GM18517 (cell line): Measurements from ENCODE around the gene BORCS5.
A peak's percentile ranks its signal among the peaks of the same experiment; 100 is the strongest.
"Not testable (repeated sequence)": the region's sequence is repeated elsewhere in the genome, so short reads cannot be mapped to it uniquely, and the experiment has no call there.

ENCODE experiments used
- ATAC-seq: cut with Tn5 transposase; IDR thresholded peaks from one replicate; pipeline ENCODE4 v1.9.1; 2021; ENCODE audit warnings: mild to moderate bottlenecking, moderate library complexity; ENCODE audit not compliant: unreplicated experiment

The BORCS5 gene

DNA sequence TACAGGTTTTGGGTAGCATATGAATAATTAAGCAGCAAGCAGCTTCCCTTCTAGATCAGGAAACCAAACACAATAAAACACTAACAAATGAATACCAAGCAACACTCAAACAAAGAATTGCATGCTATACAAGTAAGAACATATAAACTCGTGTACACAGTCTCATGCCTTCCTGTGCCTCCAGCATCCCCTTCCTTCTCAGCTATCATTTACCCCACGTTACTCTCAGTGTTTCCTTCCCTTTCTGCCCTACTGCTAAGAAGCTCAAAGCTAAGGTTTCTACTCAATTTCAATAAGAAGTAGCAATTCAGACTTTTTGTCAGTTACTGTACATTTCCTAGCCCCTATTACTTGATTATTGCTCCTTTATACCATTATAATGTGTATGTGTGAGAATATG lies 124.8 kb downstream of the BORCS5 start:
- no peak for ATAC-seq

DNA sequence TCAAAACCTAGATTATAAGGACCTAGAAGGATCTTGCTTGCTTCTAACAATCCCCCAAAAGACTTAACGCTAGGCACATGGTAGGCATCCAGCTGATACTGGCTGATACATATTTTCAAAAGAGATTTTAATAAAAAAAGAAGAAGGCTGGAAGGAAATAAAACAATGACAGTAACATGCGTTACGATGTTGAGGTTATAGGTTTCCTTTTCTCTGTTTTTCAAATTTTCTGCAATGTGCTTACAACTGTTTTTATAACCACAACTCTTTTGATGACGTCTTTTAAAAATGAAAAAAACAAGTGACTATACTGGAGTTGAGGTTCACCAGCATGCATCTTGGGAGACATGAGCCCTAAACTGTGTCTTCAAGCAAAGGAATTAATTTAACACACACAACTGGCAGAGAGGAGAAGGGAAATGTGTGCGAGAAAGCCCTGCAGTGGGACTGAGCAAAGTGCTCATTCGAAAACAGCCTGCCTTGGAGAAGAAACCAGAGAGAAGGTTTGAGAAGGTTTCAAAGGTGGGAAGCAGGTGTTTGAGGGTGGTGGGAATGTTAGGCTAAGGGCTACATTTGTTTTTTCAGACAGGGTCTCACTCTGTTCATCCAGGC lies 125.4 kb downstream of the BORCS5 start:
- ATAC-seq, result no peak

DNA sequence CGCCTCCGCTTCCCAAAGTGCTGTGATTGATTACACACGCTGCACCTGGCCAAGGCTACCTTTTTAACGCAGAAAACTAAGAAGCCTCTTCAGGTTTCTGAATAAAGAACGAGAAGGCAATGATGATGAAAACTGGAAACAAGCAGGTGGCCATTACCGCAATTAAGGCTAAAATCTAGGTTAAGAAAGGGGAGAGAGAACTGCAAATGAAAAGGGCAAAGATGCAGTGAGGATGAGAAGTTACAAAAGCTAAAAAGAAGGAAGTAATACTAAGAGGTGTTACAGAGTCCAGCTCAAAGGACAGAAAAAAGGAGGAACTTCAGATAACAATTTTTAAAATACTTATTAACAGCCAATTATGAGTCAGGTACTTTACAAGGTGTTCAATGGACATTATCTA lies 126.1 kb downstream of the BORCS5 start:
- peak; percentile 55 for ATAC-seq

DNA sequence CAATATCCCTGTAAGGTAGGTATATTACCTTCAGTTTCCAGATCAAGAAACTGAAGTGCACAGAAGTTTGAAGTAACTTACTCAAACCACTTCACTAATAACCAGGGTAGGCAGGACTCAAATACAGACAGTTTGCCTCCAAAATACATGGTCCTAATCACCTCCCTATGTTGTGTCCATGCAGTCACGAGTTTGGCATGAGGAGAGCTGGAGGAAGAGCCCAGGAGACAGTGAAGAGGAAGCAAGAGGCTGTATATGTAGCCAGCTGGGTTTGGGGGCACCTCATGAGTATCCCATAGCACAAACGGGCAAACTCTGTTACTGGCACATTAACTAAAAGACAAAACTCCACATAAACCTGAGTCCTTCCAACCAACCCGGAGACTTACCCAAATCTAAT lies 126.6 kb downstream of the BORCS5 start:
- ATAC-seq, result peak; percentile 15

DNA sequence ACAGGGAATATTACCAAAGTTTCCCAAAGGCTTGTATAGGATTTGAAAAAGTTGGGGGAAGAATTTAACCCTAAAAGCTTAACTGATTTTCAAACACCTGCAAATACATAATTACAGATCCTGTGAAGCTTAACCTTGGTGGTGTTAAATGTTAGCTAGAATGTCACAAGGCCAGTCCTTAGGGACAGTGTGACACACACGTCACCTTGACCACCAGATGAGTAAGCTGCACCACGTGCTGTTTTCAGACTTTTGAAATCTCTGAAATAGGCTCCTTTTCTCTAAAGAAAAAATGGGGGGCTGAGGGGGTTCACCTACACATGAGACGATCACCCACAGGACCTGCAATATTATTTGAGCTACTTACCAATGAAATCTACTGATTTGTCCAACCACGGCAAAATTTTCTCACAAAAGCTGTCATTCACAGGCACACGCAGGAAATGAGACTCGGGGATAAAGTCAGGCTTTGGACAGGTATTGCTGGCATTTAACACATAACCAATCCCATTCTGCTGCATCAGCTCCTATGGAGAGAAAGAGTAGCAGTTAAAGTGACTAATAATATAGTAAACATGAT lies 129.9 kb downstream of the BORCS5 start:
- ATAC-seq, result peak; percentile 79

DNA sequence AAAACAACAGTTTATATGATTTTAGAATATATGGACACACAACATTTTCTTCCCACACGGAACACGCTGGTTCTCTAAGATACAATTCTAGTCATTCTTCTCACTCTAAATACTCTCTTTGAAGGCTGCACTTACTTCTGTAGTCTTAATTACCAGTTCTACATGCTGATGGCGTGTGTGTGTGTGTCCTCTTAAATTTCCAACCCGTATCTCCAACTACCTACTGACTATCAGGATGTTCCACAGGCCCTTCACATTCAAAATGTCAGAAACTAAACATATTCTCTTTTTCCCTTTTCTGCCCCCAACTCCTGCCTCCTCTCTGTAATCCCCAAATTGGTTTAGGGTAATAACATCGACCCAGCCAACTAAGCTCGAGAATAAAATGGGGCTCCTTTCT lies 130.6 kb downstream of the BORCS5 start:
- no peak for ATAC-seq

DNA sequence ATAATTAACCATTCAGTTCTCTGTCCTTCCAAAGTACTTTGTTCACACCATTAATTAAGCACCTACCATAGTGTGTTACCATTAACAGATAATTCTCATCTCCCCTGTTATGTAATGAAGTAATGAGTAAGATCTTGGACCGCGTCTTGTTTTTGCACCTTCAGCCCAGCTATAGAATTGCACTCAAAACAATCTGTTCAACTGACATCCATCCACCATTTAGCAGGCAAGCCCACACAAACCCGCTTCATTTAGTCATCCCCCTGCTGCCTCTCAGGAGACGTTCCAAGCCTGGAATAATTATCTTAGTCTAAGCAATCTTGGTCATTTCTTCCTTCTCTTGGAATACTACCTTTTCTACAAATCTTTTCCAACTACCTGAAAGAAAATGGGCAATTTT lies 131.4 kb downstream of the BORCS5 start:
- ATAC-seq, result no peak

DNA sequence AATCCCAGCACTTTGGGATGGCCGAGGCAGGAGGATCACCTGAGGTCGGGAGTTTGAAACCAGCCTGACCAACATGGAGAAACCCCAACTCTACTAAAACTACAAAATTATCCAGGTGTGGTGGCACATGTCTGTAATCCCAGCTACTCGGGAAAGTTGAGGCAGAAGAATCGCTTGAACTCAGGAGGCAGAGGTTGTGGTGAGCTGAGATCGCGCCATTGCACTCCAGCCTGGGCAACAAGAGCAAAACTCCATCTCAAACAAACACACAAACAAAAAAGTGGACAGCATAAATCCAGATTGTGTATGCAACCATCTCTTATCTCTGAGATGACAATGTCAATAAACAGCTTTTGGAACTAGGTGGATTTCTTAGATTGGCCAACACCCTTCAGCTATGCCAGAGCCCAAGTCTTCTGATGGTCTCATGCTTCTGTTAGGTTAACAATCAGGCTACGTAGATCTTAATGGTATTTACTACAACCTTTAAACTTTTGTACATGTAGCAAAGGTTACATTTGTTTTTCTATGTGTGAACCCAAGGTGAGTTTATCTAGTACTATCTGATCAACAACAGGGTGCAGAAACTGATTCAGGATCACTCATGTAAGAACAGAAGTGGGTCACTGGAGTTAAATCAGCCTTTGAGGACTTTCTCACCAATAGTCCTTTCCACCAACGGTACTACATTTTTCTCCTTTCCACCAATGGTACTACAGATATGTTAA lies 132.1 kb downstream of the BORCS5 start:
- no peak for ATAC-seq

DNA sequence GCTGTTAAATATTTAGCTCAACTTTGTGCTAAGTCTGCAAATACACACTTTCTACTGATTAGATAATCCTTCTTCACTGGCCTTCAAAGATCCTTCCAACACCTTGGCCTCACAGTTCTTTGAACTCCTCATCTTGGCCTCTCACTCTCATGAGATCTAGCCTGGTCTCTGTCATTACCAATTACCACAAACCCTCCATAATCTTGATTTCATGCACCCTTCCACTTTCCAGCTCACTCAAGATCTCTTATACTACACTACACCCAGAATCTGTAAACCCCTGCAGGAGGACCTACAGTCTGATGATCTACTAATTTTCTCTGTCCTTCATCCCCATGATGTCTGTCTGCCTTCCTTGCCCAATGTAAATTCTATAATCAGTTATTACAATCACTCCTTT lies 134.7 kb downstream of the BORCS5 start:
- ATAC-seq, result no peak

DNA sequence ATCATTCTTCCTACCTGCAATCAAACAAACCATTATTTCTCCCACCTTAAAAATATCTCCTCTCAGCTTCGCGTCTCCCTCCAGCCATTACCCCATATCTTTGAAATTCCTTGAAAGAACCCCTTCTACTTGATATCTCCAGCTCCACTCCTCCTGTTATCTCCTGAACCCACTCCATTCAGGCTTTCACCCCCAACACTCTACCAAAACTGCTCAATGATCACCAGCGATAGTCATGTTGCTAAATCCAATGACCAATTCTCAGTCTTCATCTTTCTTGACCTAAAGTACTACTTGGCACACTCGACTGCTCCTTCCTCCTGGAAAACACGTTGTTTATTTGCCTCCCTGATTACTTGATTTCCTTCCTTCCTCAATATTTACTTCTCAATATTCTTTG lies 135.7 kb downstream of the BORCS5 start:
- no peak for ATAC-seq

DNA sequence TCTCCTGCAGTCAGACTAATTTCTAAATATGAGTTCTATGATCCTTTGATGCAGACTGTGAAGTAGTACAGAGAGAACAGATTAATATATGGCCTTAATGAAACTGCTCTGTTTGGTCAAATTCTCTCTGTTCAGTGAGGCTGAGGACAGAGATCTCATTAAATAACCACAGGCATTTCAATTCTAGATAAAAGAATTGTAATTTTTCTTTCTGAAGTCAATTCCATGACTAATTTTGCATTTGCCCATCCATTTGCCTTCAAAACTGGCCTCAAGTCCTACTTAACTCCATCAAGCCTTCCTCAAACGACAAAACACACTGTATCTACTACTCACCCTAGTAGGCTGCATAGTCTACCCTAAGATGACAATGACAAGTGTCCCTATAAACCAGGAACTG lies 138.7 kb downstream of the BORCS5 start:
- no peak for ATAC-seq

DNA sequence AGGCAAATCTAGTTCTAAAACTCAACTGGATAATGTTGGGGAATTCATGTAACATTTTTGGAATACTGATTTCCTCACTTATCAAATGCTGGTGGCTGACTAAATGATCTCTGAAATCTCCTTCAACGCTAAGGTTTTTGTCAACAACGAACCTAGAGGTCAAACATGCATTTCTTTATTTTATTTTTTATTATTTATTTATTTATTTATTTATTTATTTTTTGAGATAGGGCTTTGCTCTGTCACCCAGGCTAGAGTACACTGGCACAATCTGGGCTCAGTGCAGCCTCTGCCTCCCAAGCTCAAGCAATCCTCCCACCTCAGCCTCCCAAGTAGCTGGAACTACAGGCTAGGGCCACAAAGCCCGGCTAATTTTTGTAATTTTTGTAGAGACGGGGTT lies 141.3 kb downstream of the BORCS5 start:
- no peak for ATAC-seq

DNA sequence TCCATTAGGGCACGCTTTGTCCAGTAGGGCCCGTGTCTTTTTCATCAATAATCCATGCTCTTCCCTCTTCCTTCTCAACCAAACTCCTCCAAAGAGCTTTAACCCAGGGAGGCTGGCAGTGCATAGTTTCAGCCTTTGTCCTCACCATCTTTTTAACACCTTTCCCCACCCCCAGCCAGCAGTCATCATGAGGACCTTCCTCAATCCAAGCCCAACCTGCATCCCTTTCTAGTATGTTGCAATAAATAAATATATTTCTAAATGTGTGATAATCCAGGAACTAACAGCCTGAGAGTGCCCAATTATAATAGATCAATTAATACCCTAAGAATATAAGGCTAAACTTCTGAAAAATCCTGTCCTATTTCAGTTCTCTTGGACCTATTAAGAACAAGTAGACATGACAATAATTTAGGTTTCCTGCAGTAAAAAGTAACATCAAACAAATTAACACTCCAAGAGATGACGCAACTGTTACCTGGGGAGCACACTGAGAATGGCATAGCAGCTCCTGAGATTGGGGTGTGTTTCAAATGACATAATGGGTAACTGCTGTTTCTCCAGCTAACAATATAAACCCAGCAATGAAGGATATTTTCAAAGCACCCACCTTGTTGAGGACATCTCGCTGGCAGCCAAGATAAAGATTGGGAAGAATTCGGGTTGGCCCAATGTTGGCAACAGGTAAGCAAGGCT lies 143.2 kb downstream of the BORCS5 start:
- ATAC-seq, result no peak

DNA sequence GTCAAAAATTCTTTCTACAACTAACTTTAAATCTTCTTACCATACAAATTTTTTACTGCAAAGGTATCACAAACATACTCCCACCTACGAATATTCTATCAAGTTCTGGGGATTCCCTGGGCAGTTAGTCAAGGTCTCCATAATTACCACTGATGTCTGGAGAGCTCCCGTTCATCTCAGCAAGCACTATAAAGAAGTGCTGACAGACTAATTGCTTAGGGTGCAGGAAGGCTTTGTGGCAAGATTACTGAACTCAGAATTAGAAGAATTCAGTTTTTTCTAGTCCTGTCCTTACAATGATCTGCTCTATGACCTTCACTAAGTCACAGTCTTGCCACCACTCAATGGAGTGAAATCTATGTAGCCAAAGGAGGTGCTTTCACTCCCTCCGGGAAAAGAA lies 144.2 kb downstream of the BORCS5 start:
- no peak for ATAC-seq

DNA sequence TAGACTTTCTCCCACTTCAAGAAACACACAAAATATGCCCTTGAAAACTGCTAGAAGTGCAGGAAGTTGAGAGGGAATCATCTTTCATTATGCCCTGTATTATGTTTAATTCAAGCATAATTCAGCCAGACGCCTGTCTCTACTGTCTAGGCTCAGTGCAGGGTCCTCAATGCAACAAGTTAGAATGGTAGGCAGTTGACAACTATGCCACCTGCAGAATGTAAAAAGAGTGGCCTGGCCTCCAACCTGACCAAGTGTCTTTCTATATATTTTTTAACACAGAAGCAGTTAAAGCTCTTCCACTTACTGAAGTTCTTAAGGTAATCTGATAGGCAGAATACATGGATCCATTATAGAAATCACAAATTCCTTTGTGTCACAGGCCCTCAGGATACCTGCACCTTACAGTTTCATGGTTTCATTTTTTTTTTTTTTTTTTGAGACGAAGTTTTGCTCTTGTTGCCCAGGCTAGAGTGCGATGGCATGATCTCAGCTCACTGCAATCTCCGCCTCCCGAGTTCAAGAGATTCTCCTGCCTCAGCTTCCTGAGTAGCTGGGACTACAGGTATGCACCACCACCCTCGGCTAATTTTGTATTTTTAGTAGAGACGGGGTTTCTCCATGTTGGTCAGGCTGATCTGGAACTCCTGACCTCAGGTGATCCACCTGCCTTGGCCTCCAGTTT lies 145.4 kb downstream of the BORCS5 start:
- ATAC-seq, result not testable (repeated sequence)

DNA sequence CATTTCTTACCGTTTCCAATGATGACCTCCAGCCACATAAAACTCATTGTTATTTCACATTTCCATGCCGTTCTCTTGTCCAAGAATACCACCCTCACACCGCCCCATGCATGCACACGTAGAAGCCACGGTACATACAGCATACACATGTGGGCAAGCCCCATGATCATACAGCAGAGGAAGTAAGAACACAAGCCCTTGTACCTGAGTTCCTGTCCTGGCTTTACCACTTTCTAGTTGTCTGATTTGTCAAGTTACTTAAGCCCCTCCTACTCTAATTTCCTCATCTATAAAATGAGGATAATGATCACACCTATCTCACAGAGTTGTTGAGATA lies 145.9 kb downstream of the BORCS5 start:
- ATAC-seq, result no peak

DNA sequence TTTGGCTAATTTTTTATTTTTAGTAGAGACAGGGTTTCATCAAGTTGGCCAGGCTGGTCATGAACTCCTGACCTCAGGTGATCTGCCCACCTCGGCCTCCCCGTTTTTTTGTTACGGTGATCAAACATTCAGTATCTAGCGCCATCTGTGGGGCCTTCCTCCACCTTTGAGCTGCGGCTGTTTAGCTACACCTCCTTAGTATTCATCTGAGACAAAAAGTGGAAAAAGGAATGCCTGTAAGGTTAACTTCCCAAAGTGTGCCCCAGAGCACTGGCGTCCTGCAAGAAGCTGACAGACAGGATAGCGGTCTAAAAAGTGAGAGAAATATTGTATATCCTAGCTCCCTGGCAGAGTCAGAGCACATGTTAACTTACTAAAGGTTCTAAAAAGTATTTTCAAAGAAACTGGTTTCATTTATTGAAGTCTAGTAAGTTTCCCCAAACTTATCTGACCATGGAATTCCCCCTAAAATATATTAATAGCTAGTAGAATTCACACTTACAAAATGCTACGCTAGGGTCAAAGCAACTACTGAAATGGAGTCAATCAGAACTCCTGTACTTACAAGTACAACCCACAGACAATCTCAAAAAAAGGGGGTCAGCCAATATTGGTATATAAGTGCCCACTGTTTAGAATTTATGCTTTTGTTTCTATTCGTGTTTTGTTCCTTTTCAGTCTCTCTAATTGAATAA lies 146.7 kb downstream of the BORCS5 start:
- no peak for ATAC-seq

DNA sequence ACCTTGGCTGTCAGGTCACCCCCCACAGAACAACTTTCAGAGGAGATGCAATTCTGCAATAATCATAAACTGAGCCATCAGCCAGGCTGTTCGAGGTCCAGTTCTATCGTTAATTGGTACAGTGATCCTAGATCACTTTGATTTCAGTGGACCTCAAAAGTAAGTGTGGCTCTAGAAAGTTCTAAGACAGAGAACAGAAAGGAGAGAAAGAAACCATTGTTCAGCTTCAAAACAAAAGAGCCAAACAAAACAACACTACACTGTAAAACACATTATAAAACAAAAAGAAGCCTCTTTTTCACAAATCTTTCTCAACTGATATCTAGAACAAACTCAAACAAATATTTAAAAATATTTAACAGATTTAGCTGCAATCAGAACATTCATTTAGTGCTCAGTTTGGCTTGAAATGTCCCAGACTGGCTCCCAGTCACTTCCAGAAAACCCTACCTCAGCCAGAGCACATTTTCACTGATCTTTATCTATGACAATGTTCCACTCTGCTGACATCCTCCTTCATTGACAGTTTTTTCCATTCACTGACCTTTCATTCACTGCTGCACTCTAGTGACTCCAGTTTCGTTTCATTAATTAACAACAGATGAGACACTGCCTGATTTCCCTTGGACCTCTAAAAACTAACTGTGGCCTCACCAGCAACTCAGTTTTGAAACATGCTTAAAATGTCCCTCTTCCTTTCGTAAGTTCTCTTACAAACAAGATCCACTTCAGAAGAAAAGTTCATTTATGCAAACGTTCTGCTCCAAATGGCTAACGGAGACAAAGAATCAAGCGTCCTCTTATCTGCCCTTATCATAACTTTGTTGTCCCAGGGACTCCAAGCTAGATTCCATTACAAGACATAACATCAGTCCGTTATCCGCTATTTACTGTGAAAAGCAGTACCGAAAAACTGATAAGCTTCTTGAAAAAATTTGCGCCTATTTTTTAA lies 148.9 kb downstream of the BORCS5 start:
- ATAC-seq, result peak; percentile 93

DNA sequence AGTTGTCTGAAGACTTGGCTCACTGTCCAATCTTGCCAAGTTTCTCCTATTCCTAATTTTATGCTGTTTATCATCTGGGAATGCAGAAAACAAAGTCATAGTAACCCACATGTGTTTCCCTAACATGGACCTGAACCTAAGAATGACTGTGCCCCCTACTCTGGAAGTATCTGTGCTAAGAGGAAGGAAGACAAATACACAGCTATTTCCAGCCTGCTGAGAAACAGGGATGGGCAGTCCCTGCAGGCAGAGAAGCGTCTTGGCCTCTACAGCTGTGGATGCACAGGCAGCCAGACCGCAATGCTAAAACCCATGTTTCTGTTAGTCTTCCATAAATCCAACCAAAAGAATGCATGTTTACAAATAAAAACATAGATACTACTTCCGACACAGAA lies 149.6 kb downstream of the BORCS5 start:
- no peak for ATAC-seq

DNA sequence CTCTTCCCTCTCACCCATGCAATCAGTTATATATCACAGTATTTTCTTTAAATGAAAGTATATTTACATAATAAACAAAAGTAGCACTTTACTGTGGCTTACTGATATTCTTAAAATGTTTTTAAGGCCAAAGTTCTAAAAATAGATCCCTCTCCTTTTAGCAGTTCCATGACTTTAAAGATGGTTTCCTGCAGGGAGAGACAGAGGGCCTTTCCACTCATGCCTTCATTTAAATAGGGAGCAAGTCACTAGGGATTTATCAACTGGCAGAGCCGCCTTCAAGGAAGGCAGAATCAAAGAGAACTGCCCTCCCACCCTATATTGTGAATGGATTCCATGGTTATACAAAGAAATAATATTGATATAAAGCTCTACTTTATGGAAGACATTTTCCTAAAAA lies 150.2 kb downstream of the BORCS5 start:
- ATAC-seq, result no peak
